Thoracic aorta endothelial cell (primary cell): ENCODE data around the gene AKR1A1. TPM values are rescaled to one million over a fixed set of nuclear protein-coding genes. Genes with fewer than 3 reads are reported as not detected.

Source experiments
- small RNA-seq: library from RNA; depleted of rRNA; stranded (forward); fragments of <200 nt; gene quantifications from one replicate; pipeline ENCODE3, GENCODE V24; 2012
- total RNA-seq: library from RNA; depleted of rRNA; stranded (reverse); fragments of >200 nt; gene quantifications from 2 replicates; pipeline ENCODE4 v1.2.3, GENCODE V29; 2012

The AKR1A1 gene
- 112 and 120 TPM in 2 replicates for total RNA-seq

DNA sequence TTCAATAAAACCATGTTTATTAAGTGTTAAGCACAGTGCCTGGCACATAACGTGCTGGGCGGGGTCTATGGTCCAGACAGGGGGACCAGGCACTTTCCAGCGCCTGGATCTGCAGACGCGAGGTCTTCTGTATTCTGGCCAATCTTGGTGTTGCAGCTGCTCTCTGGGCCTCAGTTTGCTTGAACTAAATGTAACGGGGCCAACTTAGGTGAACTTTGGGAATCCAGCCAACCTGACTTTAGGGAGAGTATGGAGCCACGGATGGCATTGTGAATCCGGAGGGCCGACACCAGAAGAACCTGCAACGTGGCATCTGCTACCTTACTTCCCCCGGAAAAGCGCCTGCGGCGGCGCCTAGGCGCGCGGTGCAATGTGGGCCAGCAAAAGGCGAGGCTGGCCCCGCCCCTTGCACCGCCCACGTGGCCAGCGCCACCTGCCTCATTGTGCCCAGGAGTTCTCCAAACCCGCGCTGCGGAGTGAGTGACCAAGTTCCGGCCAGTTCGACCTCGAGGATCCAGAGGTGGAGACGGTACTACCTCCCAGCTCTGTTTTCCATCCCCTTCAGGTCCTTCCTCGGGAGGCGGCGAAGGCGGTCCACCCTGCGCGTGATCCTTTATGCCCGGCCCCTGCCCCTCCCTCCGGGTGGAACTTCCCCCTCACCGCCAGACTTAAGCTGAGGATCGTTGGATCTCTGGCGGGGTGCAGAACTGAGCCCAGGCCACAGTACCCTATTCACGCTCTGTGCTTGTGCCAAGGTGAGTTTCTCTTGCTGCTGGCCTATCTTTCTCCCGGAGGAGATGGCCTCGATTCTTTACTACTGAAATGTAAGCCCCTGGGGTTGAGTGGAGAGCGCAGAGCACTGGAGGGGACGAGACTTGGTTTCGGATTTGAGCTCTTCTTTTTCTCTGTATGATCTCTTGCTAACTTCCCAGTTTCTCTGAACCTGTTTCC, at the start of gene AKR1A1:
AKR1A1 (plus strand) TSS at position 426 of the 951 bp plus-strand sequence. CDS start 10,969 bp downstream, outside the sequence.

GRCh38 chr1:45521413-45522323, 29.0 kb upstream of the AKR1A1 start, which contains the start of gene PRDX1:
TSS of gene PRDX1 (minus strand) at chr1:45521884. CDS start at chr1:45519043, 2,841 bp downstream.

DNA sequence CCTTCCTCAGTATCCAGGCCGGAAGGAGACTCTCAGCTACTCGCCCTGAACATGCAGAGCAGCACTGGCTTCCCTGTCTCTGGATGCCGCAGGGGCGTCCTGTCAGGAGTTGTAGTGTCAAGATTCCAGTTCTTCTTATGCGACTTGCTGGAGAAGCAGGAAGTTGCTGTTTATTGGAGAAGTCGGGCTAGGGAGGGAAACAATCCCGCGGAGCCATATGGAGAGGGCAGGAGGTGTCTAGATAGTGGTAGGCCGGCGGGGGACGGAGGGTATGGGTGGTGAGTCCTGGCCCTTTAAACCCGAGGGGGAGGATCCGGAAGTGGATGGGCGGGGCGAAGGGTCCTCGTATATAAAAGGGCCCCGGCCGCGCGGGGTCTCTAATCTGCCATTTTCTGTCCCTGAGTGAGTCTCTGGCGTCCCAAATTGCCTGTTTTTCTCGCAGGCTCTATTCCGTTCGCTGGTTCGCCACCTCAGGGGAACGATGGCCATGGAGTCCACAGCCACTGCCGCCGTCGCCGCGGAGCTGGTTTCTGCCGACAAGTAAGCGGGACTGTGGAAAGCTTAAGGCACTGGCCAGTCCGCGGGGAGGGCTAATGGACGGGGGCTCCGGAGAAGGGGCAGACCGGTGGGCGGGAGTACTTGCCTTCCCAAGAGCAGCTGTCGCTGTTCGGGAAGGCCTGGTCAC, 33.2 kb downstream of the AKR1A1 start, which contains the start of gene NASP:
NASP (plus strand) TSS at position 376 of the 685 bp plus-strand sequence; CDS start at position 482, 106 bp downstream.

Small RNA genes lying within 50 kb of the gene (small RNA-seq; reads per million reads assigned to genes)
- gene AL355480.1 (not detected), gene AL355480.2 (not detected), gene AL355480.3 (not detected), gene AL355480.4 (not detected)

Other genes starting within 250 kb of the AKR1A1 start
- 4.7 and 9.7 TPM in 2 replicates for gene HPDL, start 223.9 kb upstream of the AKR1A1 start, total RNA-seq
- 20.5 and 25.6 TPM in 2 replicates for gene TOE1, start 210.7 kb upstream of the AKR1A1 start, total RNA-seq
- gene MUTYH, start 210.4 kb upstream of the AKR1A1 start, total RNA-seq: 10.9 and 13.1 TPM in 2 replicates
- 2.0 and 2.2 TPM in 2 replicates for gene TESK2, start 59.7 kb upstream of the AKR1A1 start, total RNA-seq
- 1.1 and 1.4 TPM in 2 replicates for gene CCDC163, start 50.8 kb upstream of the AKR1A1 start, total RNA-seq
- 1.7 and 2.9 TPM in 2 replicates for gene MMACHC, start 50.5 kb upstream of the AKR1A1 start, total RNA-seq
- 669 and 721 TPM in 2 replicates for gene PRDX1, start 28.9 kb upstream of the AKR1A1 start, total RNA-seq
- gene NASP, start 33.2 kb downstream of the AKR1A1 start, total RNA-seq: 112 and 139 TPM in 2 replicates
- gene CCDC17, start 73.2 kb downstream of the AKR1A1 start, total RNA-seq: 1.7 TPM in 2 replicates
- gene GPBP1L1, start 135.7 kb downstream of the AKR1A1 start, total RNA-seq: 116 and 121 TPM in 2 replicates
- 20.7 and 37.8 TPM in 2 replicates for gene TMEM69, start 137.4 kb downstream of the AKR1A1 start, total RNA-seq
- 6.7 and 8.1 TPM in 2 replicates for gene IPP, start 199.8 kb downstream of the AKR1A1 start, total RNA-seq